Prostate gland (tissue), 2 donors: ENCODE data around the gene CABLES2. TPM values are rescaled to one million over a fixed set of nuclear protein-coding genes. Genes with fewer than 3 reads are reported as not detected.

Experiments
- DNase-seq: peaks from one replicate; pipeline ENCODE4 v3.0.0-alpha.2; 2019; ENCODE audit warnings: low spot score
- H3K27ac ChIP-seq, 2 donors: fragments of 200-600 bp; sonication (generic); 2 replicates each; pipeline ENCODE4 v1.5.1; 2017 to 2019
- H3K27me3 ChIP-seq: fragments of 200-600 bp; sonication (generic); replicated peaks from 2 replicates; pipeline ENCODE4 v1.5.1; 2019; ENCODE audit not compliant: insufficient read depth
- H3K36me3 ChIP-seq, 2 donors: fragments of 200-600 bp; sonication (generic); 1 replicate in 1 of 2; 2 replicates in 1 of 2; pipeline versions ENCODE4 v1.5.1 to v1.8.1; 2017 to 2019
- H3K4me1 ChIP-seq: fragments of 200-600 bp; sonication (generic); replicated peaks from 2 replicates; pipeline ENCODE4 v1.5.1; 2019
- H3K4me3 ChIP-seq, 2 donors: fragments of 200-600 bp; sonication (generic); 2 replicates each; pipeline ENCODE4 v1.5.1; 2017 to 2019
- H3K9me3 ChIP-seq: fragments of 200-600 bp; sonication (generic); 2 replicates; pipeline ENCODE4 v1.5.1; 2017
- CTCF ChIP-seq, 4 experiments: fragments of 200-600 bp in 2 of 4; fragments of 450-650 bp in 2 of 4; sonication (generic) in 2 of 4; IDR thresholded peaks; 1 replicate in 3 of 4; 2 replicates in 1 of 4; pipeline ENCODE4 v1.5.1; 2016 to 2019; ENCODE audit warnings: antibody characterized with exemption in 4 of 4, mild to moderate bottlenecking in 2 of 4, moderate library complexity in 2 of 4
- POLR2A ChIP-seq: fragments of 450-650 bp; IDR thresholded peaks from one replicate; pipeline ENCODE4 v1.6.1; 2016; ENCODE audit warnings: antibody characterized with exemption, mild to moderate bottlenecking
- POLR2AphosphoS5 ChIP-seq: sonication (generic); formaldehyde crosslinking; IDR thresholded peaks from one replicate; pipeline ENCODE4 v1.6.1; 2017; ENCODE audit warnings: antibody characterized with exemption
- WGBS: methylation state at CpG from one replicate; pipeline ENCODE4 v1.1.5; 2018; 5-methylcytosine and 5-hydroxymethylcytosine counted together
- intact Hi-C: fragments of 100-400 bp; cut with DNase I; formaldehyde crosslinking; loops from one replicate; pipeline ENCODE4 v1.14.2; 2022
- total RNA-seq, 2 donors: library from RNA; depleted of rRNA; stranded (reverse); fragments of >200 nt; gene quantifications; one replicate each; pipeline ENCODE4 v1.1.0, GENCODE V29; 2016

CABLES2 gene
- total RNA-seq, 2 donors from 2014 or later: 4.1 to 31.3 TPM

GRCh38 chr20:62394248-62395245, 12.5 kb downstream of the CABLES2 start:
- TF ChIP-seq POLR2A: no peak
- TF ChIP-seq CTCF (IDR thresholded peaks at IDR 0.05): no peak
- TF ChIP-seq POLR2AphosphoS5: no peak
- DNase-seq: no peak
- 96% methylated on average over 36 of the region's 44 CpGs for WGBS
- Histone ChIP-seq H3K4me3 (no peak overlapping the region), H3K4me1 (no peaks in the 10 kb centered on the region), H3K36me3 (no peaks in the 10 kb centered on the region), H3K27ac (no peak overlapping the region), H3K9me3 (no peaks in the 10 kb centered on the region), H3K27me3 (no peaks in the 10 kb centered on the region)
- intact Hi-C loops: no loop called here

- intact Hi-C loops: no loop called here
- TF ChIP-seq POLR2A: no peak
- no peak for TF ChIP-seq CTCF (IDR thresholded peaks at IDR 0.05)
- Histone ChIP-seq H3K4me1 (no peaks in the 10 kb centered on the region), H3K36me3 (no peaks in the 10 kb centered on the region), H3K27ac (no peak overlapping the region), H3K27me3 (no peaks in the 10 kb centered on the region), H3K9me3 (no peaks in the 10 kb centered on the region), H3K4me3 (no peak overlapping the region)
- 88% methylated on average over 24 of the region's 24 CpGs for WGBS
- DNase-seq: no peak
Observed at GRCh38 chr20:62393830-62394229, 13.3 kb downstream of the CABLES2 start.

GRCh38 chr20:62393335-62393665, 13.8 kb downstream of the CABLES2 start:
- Histone ChIP-seq H3K4me3 (no peak overlapping the region), H3K36me3 (no peaks in the 10 kb centered on the region), H3K27me3 (no peaks in the 10 kb centered on the region), H3K27ac (no peak overlapping the region), H3K4me1 (no peaks in the 10 kb centered on the region), H3K9me3 (no peaks in the 10 kb centered on the region)
- DNase-seq: no peak
- 84% methylated on average over 12 of the region's 12 CpGs for WGBS
- no peak for TF ChIP-seq POLR2A
- no peak for TF ChIP-seq POLR2AphosphoS5
- no peak for TF ChIP-seq CTCF (IDR thresholded peaks at IDR 0.05)
- intact Hi-C loops: no loop called here

GRCh38 chr20:62392621-62393334, 14.3 kb downstream of the CABLES2 start:
- intact Hi-C loops: no loop called here
- DNase-seq: no peak
- TF ChIP-seq POLR2A (no peak), CTCF (IDR thresholded peaks at IDR 0.05) (no peak), POLR2AphosphoS5 (no peak)
- H3K36me3 ChIP-seq: no peaks in the 10 kb centered on the region
- no peaks in the 10 kb centered on the region for H3K27me3 ChIP-seq
- H3K9me3 ChIP-seq: no peaks in the 10 kb centered on the region
- WGBS: 84% methylated on average over 21 of the region's 21 CpGs
- no peak overlapping the region for H3K4me3 ChIP-seq
- no peak overlapping the region for H3K27ac ChIP-seq
- H3K4me1 ChIP-seq: peaks cover 4% of the 10 kb centered on the region
